HG03575 (cell line): Measurements from ENCODE around the gene ATG16L2.

Experiments used
- ATAC-seq: cut with Tn5 transposase; IDR thresholded peaks from one replicate; pipeline ENCODE4 v1.9.1; 2021; ENCODE audit not compliant: unreplicated experiment, insufficient number of reproducible peaks, low FRiP score; ENCODE audit errors: extremely low read depth

Gene ATG16L2

GRCh38 chr11:72863916-72864315, 49.7 kb downstream of the ATG16L2 start:
- ATAC-seq: no peak

GRCh38 chr11:72864702-72865655, 50.8 kb downstream of the ATG16L2 start:
- ATAC-seq: no peak

DNA sequence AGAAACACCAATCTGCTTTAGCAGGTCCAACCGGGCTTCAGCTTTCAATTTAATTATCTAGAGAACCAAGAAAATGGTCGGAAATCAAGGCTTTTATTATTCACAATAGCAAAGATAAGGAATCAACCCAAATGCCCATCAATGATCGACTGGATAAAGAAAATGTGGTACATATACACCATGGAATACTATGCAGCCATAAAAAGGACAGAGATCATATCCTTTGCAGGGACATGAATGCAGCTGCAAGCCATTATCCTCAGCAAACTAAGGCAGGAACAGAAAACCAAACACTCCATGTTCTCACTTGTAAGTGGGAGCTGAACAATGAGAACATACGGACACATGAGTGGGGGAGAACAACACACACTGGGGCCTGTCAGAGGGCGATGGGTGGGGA, 53.8 kb downstream of the ATG16L2 start:
- no peak for ATAC-seq

DNA sequence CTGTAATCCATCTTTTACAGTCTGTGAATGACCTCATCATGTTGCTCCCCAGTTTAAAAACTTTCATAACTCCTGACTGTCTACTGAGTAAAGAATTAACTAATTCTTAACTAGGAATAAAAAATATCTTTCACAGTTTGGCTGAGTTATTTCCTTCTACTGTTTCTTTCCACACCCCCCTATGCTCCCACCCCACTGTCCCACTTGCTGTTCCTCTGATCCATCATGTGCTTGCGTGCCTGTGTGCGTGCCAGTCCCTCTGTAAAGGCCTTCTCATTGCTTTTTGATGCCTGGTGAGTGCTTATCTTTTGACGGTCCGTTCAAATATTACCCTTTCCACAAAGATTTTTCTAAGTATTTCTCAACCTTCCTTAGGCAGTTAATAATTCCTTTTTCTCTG, 55.6 kb downstream of the ATG16L2 start:
- ATAC-seq: no peak

- no peak for ATAC-seq
Measured at GRCh38 chr11:72871119-72871518, 56.9 kb downstream of the ATG16L2 start.

GRCh38 chr11:72872012-72872411, 57.8 kb downstream of the ATG16L2 start:
- ATAC-seq: no peak

GRCh38 chr11:72875736-72876135, 61.5 kb downstream of the ATG16L2 start:
- no peak for ATAC-seq

DNA sequence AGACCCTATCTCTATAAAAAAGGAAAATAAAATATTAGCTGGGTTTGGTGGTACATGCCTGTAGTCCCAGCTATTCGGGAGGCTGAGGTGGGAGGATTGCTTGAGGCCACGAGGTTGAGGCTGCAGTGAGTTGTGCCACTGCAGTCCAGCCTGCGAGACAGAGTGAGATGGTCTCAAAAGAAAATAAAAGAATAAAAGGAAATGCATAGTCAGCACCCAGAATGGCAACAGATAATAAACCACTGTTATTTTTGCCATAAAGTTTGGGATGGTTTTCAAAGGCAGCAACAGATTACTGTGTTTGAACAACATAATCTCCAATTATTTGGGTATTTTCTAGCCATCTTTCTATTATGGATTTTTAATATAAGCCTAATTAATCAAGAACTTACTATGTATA, 61.9 kb downstream of the ATG16L2 start:
- no peak for ATAC-seq
